HCT116 (cell line): Measurements from ENCODE around the gene SLC22A5. TPM values are rescaled to one million over a fixed set of nuclear protein-coding genes. Genes with fewer than 3 reads are reported as not detected.

Experiments
- ATAC-seq: fragments of 200-7000 bp; cut with Tn5 transposase; 2 replicates; pipeline ENCODE4 v1.9.1; 2020; ENCODE audit warnings: mild to moderate bottlenecking, moderate library complexity
- BruUV-seq: library from RNA; stranded (reverse); fragments of 400-500 nt; replicated peaks from 2 replicates; lab custom pipeline; 2021; lab: Mats Ljungman, UMichigan
- CTCF ChIA-PET: fragments of 300-600 bp; sonication (Branson Sonifier 250); formaldehyde crosslinking; loops from one replicate; lab custom pipeline; 2021; ENCODE audit warnings: antibody characterized with exemption; lab: Charles Lee
- POLR2A ChIA-PET: fragments of 300-600, 350-600 bp; sonication (Branson Sonifier 250); formaldehyde crosslinking; loops from one replicate; lab custom pipeline; 2021; ENCODE audit warnings: antibody characterized with exemption; lab: Charles Lee
- RAD21 ChIA-PET, 2 experiments: fragments of 300-600 bp; sonication (Branson Sonifier 250); formaldehyde crosslinking; loops; one replicate each; lab custom pipeline; 2023; ENCODE audit warnings: low total read pairs in 2 of 2; ENCODE audit not compliant: uncharacterized antibody in 2 of 2, unreplicated experiment in 2 of 2, low non-redundant PET in 1 of 2; lab: Charles Lee
- DNase-seq: peaks from one replicate; pipeline ENCODE4 v3.0.0-alpha.2; 2010; ENCODE audit warnings: low read depth, low spot score
- H2AFZ ChIP-seq: fragments of 200-600 bp; shearing (Covaris generic), sonication (generic); 2 replicates; pipeline ENCODE4 v1.6.1; 2017; ENCODE audit warnings: low read depth, mixed run types, mixed read lengths, antibody characterized with exemption, low read length; ENCODE audit not compliant: poor library complexity, severe bottlenecking
- H3K27ac ChIP-seq: 2 replicates; pipeline ENCODE4 v1.5.1; 2012; ENCODE audit warnings: low read depth, low read length
- H3K27me3 ChIP-seq: fragments of 200-600 bp; sonication (generic); 2 replicates; pipeline ENCODE4 v1.6.1; 2016; ENCODE audit warnings: mixed run types, low read length, mixed read lengths; ENCODE audit not compliant: insufficient read depth
- H3K36me3 ChIP-seq, 2 experiments: fragments of 200-500 bp in 1 of 2; fragments of 200-600 bp in 1 of 2; sonication (Bioruptor generic) in 1 of 2; sonication (generic) in 1 of 2; 2 replicates each; pipeline versions ENCODE4 v1.5.1 to v1.6.1; 2014 to 2016; ENCODE audit warnings: low read length in 2 of 2, inconsistent platforms in 1 of 2, mixed read lengths in 1 of 2, mixed run types in 1 of 2; ENCODE audit not compliant: insufficient read depth in 2 of 2, control insufficient read depth in 1 of 2
- H3K4me1 ChIP-seq, 2 experiments: fragments of 200-600 bp in 1 of 2; sonication (generic) in 1 of 2; 2 replicates each; pipeline versions ENCODE4 v1.5.1 to v1.6.1; 2012 to 2017; ENCODE audit warnings: low read length in 2 of 2, inconsistent platforms in 1 of 2, mild to moderate bottlenecking in 1 of 2, mixed read lengths in 1 of 2, mixed run types in 1 of 2, moderate library complexity in 1 of 2; ENCODE audit not compliant: insufficient read depth in 2 of 2, control insufficient read depth in 1 of 2
- H3K4me2 ChIP-seq: fragments of 200-600 bp; sonication (generic); 2 replicates; pipeline ENCODE4 v1.6.1; 2017; ENCODE audit warnings: mixed run types, low read length, mixed read lengths
- H3K4me3 ChIP-seq, 2 experiments: fragments of 200-600 bp in 1 of 2; sonication (generic) in 1 of 2; replicated peaks in 1 of 2; 2 replicates each; pipeline ENCODE4 v1.5.1; 2011 to 2016; ENCODE audit warnings: low read length in 2 of 2, control low read depth in 1 of 2, low read depth in 1 of 2, mild to moderate bottlenecking in 1 of 2, mixed read lengths in 1 of 2, mixed run types in 1 of 2
- H3K79me2 ChIP-seq: fragments of 200-600 bp; sonication (generic); 2 replicates; pipeline ENCODE4 v1.6.1; 2017; ENCODE audit warnings: mild to moderate bottlenecking, mixed run types, low read length, moderate library complexity, mixed read lengths; ENCODE audit not compliant: insufficient read depth
- H3K9ac ChIP-seq: fragments of 200-600 bp; sonication (generic); 2 replicates; pipeline ENCODE4 v1.6.1; 2016; ENCODE audit warnings: low read length, mixed read lengths
- H3K9me2 ChIP-seq: fragments of 200-600 bp; sonication (generic), shearing (Covaris generic); 2 replicates; pipeline ENCODE4 v1.6.1; 2017; ENCODE audit warnings: mixed run types, mild to moderate bottlenecking, moderate library complexity; ENCODE audit not compliant: insufficient read depth
- H3K9me3 ChIP-seq, 2 experiments: fragments of 200-500 bp in 1 of 2; fragments of 200-600 bp in 1 of 2; sonication (Bioruptor generic) in 1 of 2; sonication (generic) in 1 of 2; 2 replicates each; pipeline ENCODE4 v1.6.1; 2014 to 2017; ENCODE audit warnings: low read length in 2 of 2, mixed read lengths in 2 of 2, inconsistent platforms in 1 of 2, low read depth in 1 of 2, mild to moderate bottlenecking in 1 of 2, mixed run types in 1 of 2, moderate library complexity in 1 of 2; ENCODE audit not compliant: control insufficient read depth in 1 of 2, insufficient read depth in 1 of 2
- H4K20me1 ChIP-seq: fragments of 200-600 bp; sonication (generic), shearing (Covaris generic); 2 replicates; pipeline ENCODE4 v1.6.1; 2017; ENCODE audit warnings: mixed run types, mild to moderate bottlenecking, moderate library complexity; ENCODE audit not compliant: insufficient read depth
- CBX3 ChIP-seq: IDR thresholded peaks from 2 replicates; pipeline ENCODE4 v1.6.1; 2012; ENCODE audit warnings: low read depth
- CEBPB ChIP-seq: IDR thresholded peaks from 2 replicates; pipeline ENCODE4 v1.6.1; 2012; ENCODE audit warnings: low read depth
- EZH2 ChIP-seq: fragments of 200-600 bp; sonication (generic); IDR thresholded peaks from 2 replicates; pipeline ENCODE4 v1.6.1; 2017; ENCODE audit warnings: antibody characterized with exemption, mixed run types
- FOSL1 ChIP-seq: IDR thresholded peaks from 2 replicates; pipeline ENCODE4 v1.6.1; 2012; ENCODE audit warnings: low read depth
- POLR2A ChIP-seq: IDR thresholded peaks from 2 replicates; pipeline ENCODE4 v1.7.0; 2011; ENCODE audit warnings: borderline replicate concordance; ENCODE audit not compliant: insufficient read depth, insufficient read length; ENCODE audit errors: extremely low read depth
- TCF7L2 ChIP-seq: IDR thresholded peaks from 2 replicates; pipeline ENCODE4 v1.7.0; 2011; ENCODE audit warnings: borderline replicate concordance, inconsistent platforms; ENCODE audit not compliant: insufficient read depth, insufficient read length; ENCODE audit errors: extremely low read depth
- ZFX ChIP-seq: fragments of 450-650 bp; IDR thresholded peaks from 2 replicates; pipeline ENCODE4 v1.6.1; 2017
- intact Hi-C: fragments of 100-400 bp; cut with micrococcal nuclease; formaldehyde crosslinking; loops from 2 replicates; pipeline ENCODE4 v1.10.0; 2022
- total RNA-seq: library from RNA; stranded (reverse); gene quantifications from one replicate; pipeline ENCODE4 v1.2.1, GENCODE V29; 2021; ENCODE audit not compliant: unreplicated experiment
- TF ChIP-seq, protein P1 (sequence below): IDR thresholded peaks from 2 replicates; pipeline ENCODE4 v1.6.1; 2012
- TF ChIP-seq, protein P2 (sequence below): IDR thresholded peaks from 2 replicates; pipeline ENCODE4 v1.6.1; 2012; ENCODE audit warnings: low read depth
- TF ChIP-seq, protein P3 (sequence below): IDR thresholded peaks from 2 replicates; pipeline ENCODE4 v1.6.1; 2012

Gene SLC22A5
- total RNA-seq, 1 experiment from 2014 or later: 9.9 TPM

DNA sequence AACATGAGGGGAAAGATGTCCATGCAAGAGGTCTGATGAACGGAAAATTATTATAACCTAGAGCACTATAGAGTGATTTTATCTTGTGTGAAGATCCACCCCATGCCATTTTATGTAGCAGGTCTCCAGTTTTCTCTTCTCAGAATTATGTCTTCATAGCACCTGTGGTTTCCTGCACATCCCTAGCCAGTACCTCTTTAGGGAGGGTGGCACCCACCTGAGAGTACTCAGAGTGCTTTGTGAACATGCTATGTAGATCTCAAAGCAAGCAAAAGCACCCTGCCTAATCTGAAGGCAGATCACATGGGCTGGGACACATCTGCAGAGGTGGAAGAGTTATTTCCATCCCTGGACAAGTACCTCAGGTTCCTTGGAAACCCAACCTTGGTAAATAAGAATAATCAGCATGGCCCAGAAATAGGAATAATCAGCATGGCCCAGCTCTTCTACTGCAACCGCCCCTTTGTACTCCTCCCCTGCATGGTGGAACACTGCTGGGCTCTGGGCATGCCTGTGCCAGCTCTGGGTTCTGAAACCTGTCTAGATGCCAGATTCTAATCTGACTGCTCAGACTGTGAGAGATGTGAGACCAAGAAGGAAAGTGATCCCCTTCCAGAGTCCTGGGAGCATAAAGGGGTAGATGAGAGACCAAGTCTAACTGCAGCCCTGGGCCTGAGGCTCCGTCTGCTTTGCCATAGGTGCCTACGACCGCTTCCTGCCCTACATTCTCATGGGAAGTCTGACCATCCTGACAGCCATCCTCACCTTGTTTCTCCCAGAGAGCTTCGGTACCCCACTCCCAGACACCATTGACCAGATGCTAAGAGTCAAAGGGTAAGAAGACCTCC is 23.7 kb downstream of the SLC22A5 start:
- Histone ChIP-seq H3K9me3 (no peaks in the 10 kb centered on the region), H3K36me3 (peaks cover 0 to 19% of the 10 kb centered on the region in 2 experiments; a peak in 2 of 4 replicates), H3K79me2 (no peaks in the 10 kb centered on the region), H3K4me2 (no peak overlapping the region), H3K4me1 (peaks cover 28 to 32% of the 10 kb centered on the region in 2 experiments), H3K9me2 (no peaks in the 10 kb centered on the region), H4K20me1 (no peaks in the 10 kb centered on the region), H3K9ac (no peak overlapping the region), H3K4me3 (no peak overlapping the region), H3K27ac (no peak overlapping the region), H3K27me3 (no peaks in the 10 kb centered on the region), H2AFZ (no peak overlapping the region)
- RAD21 ChIA-PET: no interaction called here
- CTCF ChIA-PET: no interaction called here
- intact Hi-C loops: no loop called here
- TF ChIP-seq, protein P1, sequence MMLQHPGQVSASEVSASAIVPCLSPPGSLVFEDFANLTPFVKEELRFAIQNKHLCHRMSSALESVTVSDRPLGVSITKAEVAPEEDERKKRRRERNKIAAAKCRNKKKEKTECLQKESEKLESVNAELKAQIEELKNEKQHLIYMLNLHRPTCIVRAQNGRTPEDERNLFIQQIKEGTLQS: no peak
- no peak for TF ChIP-seq CEBPB
- no peak for TF ChIP-seq FOSL1
- ATAC-seq (no peak), DNase-seq (no peak)
- POLR2A ChIA-PET: no interaction called here
- no TSS peak for BruUV-seq

DNA sequence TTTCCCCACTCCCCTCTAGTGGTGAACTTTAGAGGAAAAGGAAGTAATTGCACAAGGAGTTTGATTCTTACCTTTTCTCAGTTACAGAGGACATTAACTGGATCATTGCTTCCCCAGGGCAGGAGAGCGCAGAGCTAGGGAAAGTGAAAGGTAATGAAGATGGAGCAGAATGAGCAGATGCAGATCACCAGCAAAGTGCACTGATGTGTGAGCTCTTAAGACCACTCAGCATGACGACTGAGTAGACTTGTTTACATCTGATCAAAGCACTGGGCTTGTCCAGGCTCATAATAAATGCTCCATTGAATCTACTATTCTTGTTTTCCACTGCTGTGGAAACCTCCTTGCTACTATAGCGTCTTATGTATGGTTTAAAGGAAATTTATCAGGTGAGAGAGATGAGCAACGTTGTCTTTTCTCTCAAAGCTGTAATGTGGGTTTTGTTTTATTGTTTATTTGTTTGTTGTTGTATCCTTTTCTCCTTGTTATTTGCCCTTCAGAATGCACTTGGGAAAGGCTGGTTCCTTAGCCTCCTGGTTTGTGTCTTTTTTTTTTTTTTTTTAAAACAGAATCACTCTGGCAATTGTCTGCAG is 25.3 kb downstream of the SLC22A5 start:
- H3K9me2 ChIP-seq: no peaks in the 10 kb centered on the region
- H4K20me1 ChIP-seq: no peaks in the 10 kb centered on the region
- no peak overlapping the region for H3K27ac ChIP-seq
- no peaks in the 10 kb centered on the region for H3K27me3 ChIP-seq
- no peak overlapping the region for H3K4me2 ChIP-seq
- no peaks in the 10 kb centered on the region for H3K9me3 ChIP-seq
- POLR2A ChIA-PET: no interaction called here
- TF ChIP-seq EZH2 (no peak), CBX3 (no peak), ZFX (no peak), TCF7L2 (no peak), POLR2A (no peak)
- TF ChIP-seq, protein P2, sequence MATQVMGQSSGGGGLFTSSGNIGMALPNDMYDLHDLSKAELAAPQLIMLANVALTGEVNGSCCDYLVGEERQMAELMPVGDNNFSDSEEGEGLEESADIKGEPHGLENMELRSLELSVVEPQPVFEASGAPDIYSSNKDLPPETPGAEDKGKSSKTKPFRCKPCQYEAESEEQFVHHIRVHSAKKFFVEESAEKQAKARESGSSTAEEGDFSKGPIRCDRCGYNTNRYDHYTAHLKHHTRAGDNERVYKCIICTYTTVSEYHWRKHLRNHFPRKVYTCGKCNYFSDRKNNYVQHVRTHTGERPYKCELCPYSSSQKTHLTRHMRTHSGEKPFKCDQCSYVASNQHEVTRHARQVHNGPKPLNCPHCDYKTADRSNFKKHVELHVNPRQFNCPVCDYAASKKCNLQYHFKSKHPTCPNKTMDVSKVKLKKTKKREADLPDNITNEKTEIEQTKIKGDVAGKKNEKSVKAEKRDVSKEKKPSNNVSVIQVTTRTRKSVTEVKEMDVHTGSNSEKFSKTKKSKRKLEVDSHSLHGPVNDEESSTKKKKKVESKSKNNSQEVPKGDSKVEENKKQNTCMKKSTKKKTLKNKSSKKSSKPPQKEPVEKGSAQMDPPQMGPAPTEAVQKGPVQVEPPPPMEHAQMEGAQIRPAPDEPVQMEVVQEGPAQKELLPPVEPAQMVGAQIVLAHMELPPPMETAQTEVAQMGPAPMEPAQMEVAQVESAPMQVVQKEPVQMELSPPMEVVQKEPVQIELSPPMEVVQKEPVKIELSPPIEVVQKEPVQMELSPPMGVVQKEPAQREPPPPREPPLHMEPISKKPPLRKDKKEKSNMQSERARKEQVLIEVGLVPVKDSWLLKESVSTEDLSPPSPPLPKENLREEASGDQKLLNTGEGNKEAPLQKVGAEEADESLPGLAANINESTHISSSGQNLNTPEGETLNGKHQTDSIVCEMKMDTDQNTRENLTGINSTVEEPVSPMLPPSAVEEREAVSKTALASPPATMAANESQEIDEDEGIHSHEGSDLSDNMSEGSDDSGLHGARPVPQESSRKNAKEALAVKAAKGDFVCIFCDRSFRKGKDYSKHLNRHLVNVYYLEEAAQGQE: no peak
- TF ChIP-seq, protein P3, sequence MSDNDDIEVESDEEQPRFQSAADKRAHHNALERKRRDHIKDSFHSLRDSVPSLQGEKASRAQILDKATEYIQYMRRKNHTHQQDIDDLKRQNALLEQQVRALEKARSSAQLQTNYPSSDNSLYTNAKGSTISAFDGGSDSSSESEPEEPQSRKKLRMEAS: no peak
- H3K36me3 ChIP-seq: peaks cover 0 to 19% of the 10 kb centered on the region in 2 experiments; a peak in 2 of 4 replicates
- no peak overlapping the region for H3K9ac ChIP-seq
- no peak overlapping the region for H3K4me3 ChIP-seq
- CTCF ChIA-PET: no interaction called here
- intact Hi-C loops: no loop called here
- BruUV-seq: no TSS peak
- H2AFZ ChIP-seq: no peak overlapping the region
- no peak for ATAC-seq
- H3K79me2 ChIP-seq: no peaks in the 10 kb centered on the region
- RAD21 ChIA-PET: no interaction called here
- H3K4me1 ChIP-seq: peaks cover 14 to 16% of the 10 kb centered on the region in 2 experiments
- no peak for DNase-seq
